ENCODE data around the gene ERBIN. TPM values are rescaled to one million over a fixed set of nuclear protein-coding genes. Genes with fewer than 3 reads are reported as not detected.
"Not testable (repeated sequence)": the region's sequence is repeated elsewhere in the genome, so short reads cannot be mapped to it uniquely, and the experiment has no call there.

ERBIN gene
- polyA plus RNA-seq, 3 donors = 25.2 to 43.3 (median 28.6) TPM

DNA sequence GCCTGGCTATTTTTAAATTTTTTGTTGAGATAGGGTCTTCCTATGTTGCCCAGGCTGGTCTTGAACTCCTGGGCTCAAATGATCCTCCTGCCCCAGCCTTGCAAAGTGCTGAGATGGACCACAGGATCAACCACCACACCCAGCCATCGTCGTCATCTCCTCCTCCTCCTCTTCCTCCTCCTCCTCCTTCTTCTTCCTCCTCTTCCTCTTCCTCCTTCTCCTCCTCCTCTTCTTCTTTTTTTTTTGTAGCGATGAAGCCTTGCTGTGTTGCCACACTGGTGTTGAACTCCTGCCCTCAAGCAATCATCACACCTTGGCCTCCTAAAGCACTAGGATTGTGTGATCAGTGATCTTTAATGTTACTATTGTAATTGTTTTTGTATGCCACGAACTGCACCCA is 49.4 kb upstream of the ERBIN start:
- H3K79me2 ChIP-seq (ENCODE audit: insufficient read depth, low read length) = no peaks in the 10 kb centered on the region
- H3K9ac ChIP-seq (ENCODE audit: insufficient read depth, low read length, poor library complexity, severe bottlenecking) = no peak overlapping the region
- peaks cover 7% of the 10 kb centered on the region for H3K4me1 Mint-ChIP-seq
- no peaks in the 10 kb centered on the region for H3K27me3 ChIP-seq (ENCODE audit: control insufficient read depth in 2 of 2, insufficient read depth in 2 of 2, low read length in 2 of 2)
- no peak overlapping the region for H3K27ac ChIP-seq (ENCODE audit: low read depth in 1 of 2, low read length in 2 of 2)
- no peak overlapping the region for H3K4me3 ChIP-seq (replicated peaks in 1 of 3; ENCODE audit: low read depth in 2 of 3, low read length in 3 of 3)
- WGBS (ENCODE audit: insufficient coverage) = 23% methylated on average over 2 of the region's 4 CpGs
- DNase-seq = no peak
- intact Hi-C loops (cut with micrococcal nuclease) = no loop called here
- H3K27ac Mint-ChIP-seq = peak overlapping the region in 2 of 7 donors; percentile 31 to 55
- peak overlapping the region; percentile 19 for H2AFZ ChIP-seq (ENCODE audit: insufficient read depth, low read depth, low read length, poor library complexity, severe bottlenecking)
- H3K36me3 ChIP-seq (replicated peaks in 1 of 2; ENCODE audit: control insufficient read depth in 1 of 2, insufficient read depth in 2 of 2, low read length in 2 of 2) = no peaks in the 10 kb centered on the region
- TF ChIP-seq, protein P1, sequence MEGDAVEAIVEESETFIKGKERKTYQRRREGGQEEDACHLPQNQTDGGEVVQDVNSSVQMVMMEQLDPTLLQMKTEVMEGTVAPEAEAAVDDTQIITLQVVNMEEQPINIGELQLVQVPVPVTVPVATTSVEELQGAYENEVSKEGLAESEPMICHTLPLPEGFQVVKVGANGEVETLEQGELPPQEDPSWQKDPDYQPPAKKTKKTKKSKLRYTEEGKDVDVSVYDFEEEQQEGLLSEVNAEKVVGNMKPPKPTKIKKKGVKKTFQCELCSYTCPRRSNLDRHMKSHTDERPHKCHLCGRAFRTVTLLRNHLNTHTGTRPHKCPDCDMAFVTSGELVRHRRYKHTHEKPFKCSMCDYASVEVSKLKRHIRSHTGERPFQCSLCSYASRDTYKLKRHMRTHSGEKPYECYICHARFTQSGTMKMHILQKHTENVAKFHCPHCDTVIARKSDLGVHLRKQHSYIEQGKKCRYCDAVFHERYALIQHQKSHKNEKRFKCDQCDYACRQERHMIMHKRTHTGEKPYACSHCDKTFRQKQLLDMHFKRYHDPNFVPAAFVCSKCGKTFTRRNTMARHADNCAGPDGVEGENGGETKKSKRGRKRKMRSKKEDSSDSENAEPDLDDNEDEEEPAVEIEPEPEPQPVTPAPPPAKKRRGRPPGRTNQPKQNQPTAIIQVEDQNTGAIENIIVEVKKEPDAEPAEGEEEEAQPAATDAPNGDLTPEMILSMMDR (IDR thresholded peaks at IDR 0.05) = no peak
- no peaks in the 10 kb centered on the region for H3K36me3 Mint-ChIP-seq
- H4K20me1 ChIP-seq (ENCODE audit: insufficient read depth, low read length) = no peaks in the 10 kb centered on the region
- H3K27me3 Mint-ChIP-seq (ENCODE audit: low read depth in 3 of 3) = no peaks in the 10 kb centered on the region
- peaks cover 0 to 4% of the 10 kb centered on the region in 2 donors for H3K9me3 ChIP-seq (replicated peaks in 1 of 2; ENCODE audit: control insufficient read depth in 1 of 2, insufficient read depth in 1 of 2, low read length in 2 of 2)
- H3K4me2 ChIP-seq (replicated peaks; ENCODE audit: extremely low read depth, low read length, poor library complexity, severe bottlenecking) = no peak overlapping the region
- no peak overlapping the region for H3K4me3 Mint-ChIP-seq
- peaks cover 0 to 16% (median 7%) of the 10 kb centered on the region in 7 donors for H3K9me3 Mint-ChIP-seq
- H3K4me1 ChIP-seq (ENCODE audit: control insufficient read depth in 1 of 2, insufficient read depth in 2 of 2, low read length in 2 of 2) = peaks cover 6 to 7% of the 10 kb centered on the region in 2 donors

DNA sequence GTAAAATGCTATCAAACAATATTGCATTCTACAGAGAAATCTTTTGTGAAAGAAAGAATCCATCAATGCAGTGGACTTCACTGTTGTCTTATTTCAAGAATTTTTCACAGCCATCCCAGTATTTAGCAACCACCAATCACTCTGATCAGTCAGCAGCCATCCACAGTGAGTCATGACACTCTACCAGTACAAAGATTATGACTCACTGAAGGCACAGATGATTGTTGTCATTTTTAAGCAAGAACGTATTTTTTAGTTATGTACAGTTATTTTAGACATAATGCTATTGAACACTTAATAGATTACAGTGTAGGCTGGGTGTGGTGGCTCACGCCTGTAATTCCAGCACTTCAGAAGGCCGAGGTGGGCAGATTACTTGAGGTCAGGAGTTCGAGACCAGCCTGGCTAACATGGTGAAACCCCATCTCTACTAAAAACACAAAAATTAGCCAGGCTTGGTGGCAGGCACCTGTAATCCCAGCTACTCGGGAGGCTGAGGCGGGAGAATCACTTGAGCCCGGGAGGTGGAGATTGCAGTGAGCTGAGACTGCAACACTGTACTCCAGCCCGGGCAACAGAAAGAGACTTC is 46.6 kb upstream of the ERBIN start:
- H3K36me3 ChIP-seq (replicated peaks in 1 of 2; ENCODE audit: control insufficient read depth in 1 of 2, insufficient read depth in 2 of 2, low read length in 2 of 2); H3K27me3 Mint-ChIP-seq (ENCODE audit: low read depth in 3 of 3); H3K4me3 Mint-ChIP-seq; H3K9ac ChIP-seq (ENCODE audit: insufficient read depth, low read length, poor library complexity, severe bottlenecking); H3K36me3 Mint-ChIP-seq; H3K79me2 ChIP-seq (ENCODE audit: insufficient read depth, low read length); H3K4me1 Mint-ChIP-seq; H4K20me1 ChIP-seq (ENCODE audit: insufficient read depth, low read length); H2AFZ ChIP-seq (ENCODE audit: insufficient read depth, low read depth, low read length, poor library complexity, severe bottlenecking); H3K27me3 ChIP-seq (ENCODE audit: control insufficient read depth in 2 of 2, insufficient read depth in 2 of 2, low read length in 2 of 2); H3K4me2 ChIP-seq (replicated peaks; ENCODE audit: extremely low read depth, low read length, poor library complexity, severe bottlenecking); H3K9me3 ChIP-seq (replicated peaks in 1 of 2; ENCODE audit: control insufficient read depth in 1 of 2, insufficient read depth in 1 of 2, low read length in 2 of 2); intact Hi-C loops (cut with micrococcal nuclease); H3K4me1 ChIP-seq (ENCODE audit: control insufficient read depth in 1 of 2, insufficient read depth in 2 of 2, low read length in 2 of 2); H3K4me3 ChIP-seq (replicated peaks in 1 of 3; ENCODE audit: low read depth in 2 of 3, low read length in 3 of 3); H3K27ac ChIP-seq (ENCODE audit: low read depth in 1 of 2, low read length in 2 of 2): not testable (repeated sequence)
- peak in 1 of 3 donors; percentile 53 for DNase-seq
- no CpG with 5 or more reads among the region's 8 CpGs for WGBS (ENCODE audit: insufficient coverage)
- Mint-ChIP-seq H3K27ac (peak overlapping the region in 1 of 7 donors; percentile 37), H3K9me3 (peaks cover 0 to 19% (median 7%) of the 10 kb centered on the region in 7 donors)
